Hepatocyte (in vitro differentiated cells): ENCODE results near the gene FAM47A.

Experiments
- CTCF ChIP-seq: fragments of 200-600 bp; sonication (generic); IDR thresholded peaks from 2 replicates; pipeline ENCODE4 v1.5.1; 2016; ENCODE audit warnings: antibody characterized with exemption, mild to moderate bottlenecking; ENCODE audit not compliant: poor library complexity
- EZH2 ChIP-seq: fragments of 200-600 bp; sonication (generic); IDR thresholded peaks from 2 replicates; pipeline ENCODE4 v1.6.1; 2016; ENCODE audit warnings: antibody characterized with exemption, mild to moderate bottlenecking, borderline replicate concordance

- no peak for TF ChIP-seq CTCF
- no peak for TF ChIP-seq EZH2
These were observed 952 bp downstream of the FAM47A start for GRCh38 chrX:34130980-34131744.
